Mononuclear cell (primary cell): Measurements from ENCODE around the gene CACNA1C. TPM values are rescaled to one million over a fixed set of nuclear protein-coding genes. Genes with fewer than 3 reads are reported as not detected.

Source experiments
- H3K27me3 ChIP-seq: 2 replicates; pipeline ENCODE4 v1.6.0; 2011; ENCODE audit warnings: low read length, control low read depth; ENCODE audit not compliant: insufficient read depth
- H3K4me1 ChIP-seq: 2 replicates; pipeline ENCODE4 v1.5.1; 2011; ENCODE audit warnings: mild to moderate bottlenecking, low read length, control low read depth; ENCODE audit not compliant: insufficient read depth
- H3K4me3 ChIP-seq: 2 replicates; pipeline ENCODE4 v1.5.1; 2011; ENCODE audit warnings: mild to moderate bottlenecking, low read length, moderate library complexity
- H3K9me3 ChIP-seq: 2 replicates; pipeline ENCODE4 v1.5.1; 2011; ENCODE audit warnings: low read depth, mild to moderate bottlenecking, control low read depth, low read length
- total RNA-seq: library from RNA; depleted of rRNA; stranded (reverse); fragments of >200 nt; gene quantifications from one replicate; pipeline ENCODE4 v1.2.3, GENCODE V29; 2012

The CACNA1C gene
- total RNA-seq, 1 donor = 0.10 TPM

GRCh38 chr12:2693244-2693860, 640.6 kb downstream of the CACNA1C start:
- no peaks in the 10 kb centered on the region for H3K9me3 ChIP-seq
- H3K4me1 ChIP-seq = peaks cover 33% of the 10 kb centered on the region
- H3K27me3 ChIP-seq = no peaks in the 10 kb centered on the region
- no peak overlapping the region for H3K4me3 ChIP-seq

GRCh38 chr12:2693980-2694610, 641.3 kb downstream of the CACNA1C start:
- H3K9me3 ChIP-seq = no peaks in the 10 kb centered on the region
- H3K27me3 ChIP-seq = no peaks in the 10 kb centered on the region
- no peak overlapping the region for H3K4me3 ChIP-seq
- H3K4me1 ChIP-seq = peaks cover 33% of the 10 kb centered on the region

- Histone ChIP-seq H3K4me1 (peaks cover 20% of the 10 kb centered on the region), H3K4me3 (no peak overlapping the region), H3K27me3 (no peaks in the 10 kb centered on the region), H3K9me3 (no peaks in the 10 kb centered on the region)
Measured at GRCh38 chr12:2696136-2696535, 643.3 kb downstream of the CACNA1C start.

- no peaks in the 10 kb centered on the region for H3K9me3 ChIP-seq
Measured at GRCh38 chr12:2697057-2697800, 644.4 kb downstream of the CACNA1C start.

GRCh38 chr12:2698566-2698965, 645.8 kb downstream of the CACNA1C start:
- Histone ChIP-seq H3K4me3 (no peak overlapping the region), H3K27me3 (no peaks in the 10 kb centered on the region), H3K9me3 (no peaks in the 10 kb centered on the region), H3K4me1 (peaks cover 1% of the 10 kb centered on the region)

More at GRCh38 chr12:2697057-2697800, 644.4 kb downstream of the CACNA1C start:
- H3K4me1 ChIP-seq = peaks cover 10% of the 10 kb centered on the region
- no peak overlapping the region for H3K4me3 ChIP-seq
- no peaks in the 10 kb centered on the region for H3K27me3 ChIP-seq

- Histone ChIP-seq H3K27me3 (peaks cover 3% of the 10 kb centered on the region), H3K4me1 (no peaks in the 10 kb centered on the region), H3K4me3 (no peak overlapping the region), H3K9me3 (peaks cover 13% of the 10 kb centered on the region)
Measured at GRCh38 chr12:2710701-2711100, 657.9 kb downstream of the CACNA1C start.

- Histone ChIP-seq H3K4me1 (no peaks in the 10 kb centered on the region), H3K27me3 (no peaks in the 10 kb centered on the region), H3K4me3 (no peak overlapping the region), H3K9me3 (no peaks in the 10 kb centered on the region)
Measured at GRCh38 chr12:2719392-2719791, 666.6 kb downstream of the CACNA1C start.

GRCh38 chr12:2722806-2723205, 670.0 kb downstream of the CACNA1C start:
- Histone ChIP-seq H3K27me3 (no peaks in the 10 kb centered on the region), H3K4me3 (no peak overlapping the region), H3K4me1 (no peaks in the 10 kb centered on the region), H3K9me3 (no peaks in the 10 kb centered on the region)

- no peak overlapping the region for H3K4me3 ChIP-seq
- H3K4me1 ChIP-seq = peaks cover 8% of the 10 kb centered on the region
Measured at GRCh38 chr12:2732290-2732689, 679.5 kb downstream of the CACNA1C start.

GRCh38 chr12:2733493-2734355, 680.9 kb downstream of the CACNA1C start:
- no peaks in the 10 kb centered on the region for H3K9me3 ChIP-seq
- H3K4me3 ChIP-seq = no peak overlapping the region
- H3K4me1 ChIP-seq = peaks cover 8% of the 10 kb centered on the region
- no peaks in the 10 kb centered on the region for H3K27me3 ChIP-seq

More at GRCh38 chr12:2732290-2732689, 679.5 kb downstream of the CACNA1C start:
- H3K27me3 ChIP-seq = no peaks in the 10 kb centered on the region
- H3K9me3 ChIP-seq = no peaks in the 10 kb centered on the region

- H3K4me1 ChIP-seq = peaks cover 8% of the 10 kb centered on the region
- no peaks in the 10 kb centered on the region for H3K27me3 ChIP-seq
- H3K9me3 ChIP-seq = no peaks in the 10 kb centered on the region
- H3K4me3 ChIP-seq = no peak overlapping the region
Measured at GRCh38 chr12:2735432-2735831, 682.6 kb downstream of the CACNA1C start.

- H3K4me1 ChIP-seq = no peaks in the 10 kb centered on the region
- no peak overlapping the region for H3K4me3 ChIP-seq
Measured at GRCh38 chr12:2737656-2738241, 685.0 kb downstream of the CACNA1C start.

GRCh38 chr12:2739069-2739468, 686.3 kb downstream of the CACNA1C start:
- Histone ChIP-seq H3K9me3 (no peaks in the 10 kb centered on the region), H3K4me1 (no peaks in the 10 kb centered on the region), H3K27me3 (no peaks in the 10 kb centered on the region), H3K4me3 (no peak overlapping the region)

More at GRCh38 chr12:2737656-2738241, 685.0 kb downstream of the CACNA1C start:
- Histone ChIP-seq H3K27me3 (no peaks in the 10 kb centered on the region), H3K9me3 (no peaks in the 10 kb centered on the region)

- H3K4me1 ChIP-seq = no peaks in the 10 kb centered on the region
- H3K9me3 ChIP-seq = no peaks in the 10 kb centered on the region
- no peak overlapping the region for H3K4me3 ChIP-seq
- H3K27me3 ChIP-seq = no peaks in the 10 kb centered on the region
Measured at GRCh38 chr12:2739832-2740641, 687.2 kb downstream of the CACNA1C start.
